ENCODE results near the gene CHST13.

CHST13 gene

DNA sequence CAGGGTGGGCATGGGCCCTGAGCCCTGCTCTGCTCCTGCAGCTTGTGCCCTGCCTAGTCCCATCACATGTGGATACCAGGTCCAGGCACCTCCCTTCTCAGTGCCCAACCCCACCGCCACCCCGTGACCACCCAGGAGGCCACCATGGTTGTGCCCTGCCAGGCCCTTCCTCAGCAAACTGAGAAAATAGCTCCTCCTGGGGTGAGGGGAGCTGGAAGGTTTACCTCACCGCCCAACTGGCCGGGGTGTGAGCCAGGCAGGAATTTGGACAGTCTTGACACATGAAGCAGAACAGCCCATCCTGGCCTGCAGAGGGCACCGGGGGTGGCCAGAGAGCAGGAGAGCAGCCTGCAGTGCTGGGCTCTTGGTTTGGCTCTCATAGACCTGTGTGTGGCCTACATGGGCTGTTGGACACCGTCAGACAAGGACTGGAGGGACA lies 46.2 kb downstream of the CHST13 start:
- CTCF ChIA-PET: no interaction called here
- POLR2A ChIA-PET: no interaction called here
- TF ChIP-seq ARNT (IDR thresholded peaks at IDR 0.05) (no peak), PKNOX1 (IDR thresholded peaks at IDR 0.05) (no peak), NFRKB (IDR thresholded peaks at IDR 0.05) (no peak)
- peak; percentile 10 for DNase-seq (ENCODE audit: extremely low spot score)

DNA sequence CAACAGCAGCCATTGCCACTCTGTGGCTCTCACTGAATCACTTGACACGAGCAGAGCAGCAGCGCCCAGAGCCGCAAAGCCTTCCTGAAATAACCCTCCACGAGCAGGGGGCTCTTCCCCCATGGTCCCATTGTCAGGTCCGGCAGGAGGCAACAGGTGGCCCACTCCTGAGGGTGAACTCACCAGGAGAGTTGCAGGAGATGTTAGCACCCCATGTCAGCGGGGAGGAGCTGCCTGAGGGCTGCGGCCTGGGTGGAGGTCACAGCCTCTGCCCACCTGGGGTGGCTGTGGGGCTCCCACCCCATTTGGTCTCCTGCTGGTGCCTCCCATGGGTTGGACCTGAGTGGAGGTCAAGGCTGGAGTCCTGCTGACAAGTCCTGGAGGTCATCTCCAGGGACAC lies 47.1 kb downstream of the CHST13 start:
- ChIA-PET CTCF (no interaction called here), POLR2A (no interaction called here)
- TF ChIP-seq FOXM1 (IDR thresholded peaks at IDR 0.05; ENCODE audit: borderline replicate concordance) (no peak), ARNT (IDR thresholded peaks at IDR 0.05) (no peak)
- no peak for DNase-seq (ENCODE audit: extremely low spot score)

DNA sequence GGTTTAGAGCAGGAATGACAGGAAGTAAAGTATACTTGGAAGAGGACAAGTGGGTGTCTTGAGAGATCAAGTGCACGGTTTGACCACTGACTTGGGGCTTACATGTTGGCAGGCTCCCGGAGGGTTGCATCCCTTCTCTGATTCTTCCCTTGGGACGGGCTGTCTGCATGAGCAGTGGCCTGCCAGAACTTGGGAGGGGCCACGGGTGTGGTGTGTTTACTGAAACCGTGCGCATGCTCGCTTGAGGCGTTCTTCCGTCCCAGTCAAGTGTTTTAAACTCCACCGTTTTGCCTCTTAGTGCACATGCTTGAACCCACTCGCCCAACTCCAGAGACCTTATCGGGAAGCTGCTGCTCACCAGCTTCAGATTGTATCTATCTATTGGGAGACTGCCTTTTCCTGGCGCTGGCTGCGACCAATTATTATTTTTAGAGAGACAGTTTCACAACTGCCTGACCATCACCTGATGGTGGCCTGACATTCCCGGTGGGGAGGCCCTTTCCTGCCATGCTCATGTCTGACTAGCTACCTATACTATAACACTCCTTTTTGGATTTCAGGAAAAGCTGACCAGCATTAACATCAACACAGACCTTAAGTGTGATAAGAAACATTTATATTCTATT lies 49.6 kb downstream of the CHST13 start:
- ChIA-PET CTCF (no interaction called here), POLR2A (no interaction called here)
- TF ChIP-seq NFRKB (IDR thresholded peaks at IDR 0.05) (no peak), LEF1 (IDR thresholded peaks at IDR 0.05; ENCODE audit: borderline replicate concordance) (no peak), FOXM1 (IDR thresholded peaks at IDR 0.05; ENCODE audit: borderline replicate concordance) (no peak), SP1 (IDR thresholded peaks at IDR 0.05) (no peak), FOXK2 (IDR thresholded peaks at IDR 0.05) (no peak), ELF4 (IDR thresholded peaks at IDR 0.05) (no peak), ARNT (IDR thresholded peaks at IDR 0.05) (no peak)
- DNase-seq (ENCODE audit: extremely low spot score): peak; percentile 3

DNA sequence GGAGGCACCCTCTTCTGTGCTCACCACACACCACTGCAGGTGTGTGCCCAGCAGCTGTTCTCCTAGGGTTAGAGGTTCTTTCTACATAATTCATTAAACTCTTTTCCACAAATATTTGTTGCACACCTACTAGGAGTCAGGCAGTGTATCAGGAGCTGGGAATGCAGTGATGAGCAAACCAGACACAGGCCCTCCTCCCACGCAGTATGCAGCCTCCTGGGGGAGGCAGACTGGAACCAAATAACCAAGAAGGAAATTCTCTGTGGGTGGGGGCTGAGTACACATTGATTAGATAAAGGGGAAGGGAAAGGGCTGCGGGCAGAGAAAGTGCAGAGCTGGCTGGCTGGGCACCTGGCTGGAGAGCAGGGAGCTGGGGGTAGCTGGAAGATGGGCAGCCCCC lies 53.3 kb downstream of the CHST13 start:
- CTCF ChIA-PET: no interaction called here
- POLR2A ChIA-PET: interaction anchor here (0.6 kb wide), 1 partner anchor 49 kb away, joined by 3 read pairs; no protein-coding TSS in a partner anchor
- TF ChIP-seq ZNF384 (IDR thresholded peaks at IDR 0.05) (no peak), HDGF (IDR thresholded peaks at IDR 0.05; ENCODE audit: borderline replicate concordance) (no peak), BHLHE40 (IDR thresholded peaks at IDR 0.05; ENCODE audit: borderline replicate concordance) (no peak), FOXA1 (IDR thresholded peaks at IDR 0.05) (no peak), ARNT (IDR thresholded peaks at IDR 0.05) (no peak), LEF1 (IDR thresholded peaks at IDR 0.05; ENCODE audit: borderline replicate concordance) (no peak), FOXK2 (IDR thresholded peaks at IDR 0.05) (no peak), SUZ12 (IDR thresholded peaks at IDR 0.05) (no peak), L3MBTL2 (conservative IDR thresholded peaks at IDR 0.05) (no peak), PKNOX1 (IDR thresholded peaks at IDR 0.05) (no peak), FOXM1 (IDR thresholded peaks at IDR 0.05; ENCODE audit: borderline replicate concordance) (no peak), CTBP1 (IDR thresholded peaks at IDR 0.05; ENCODE audit: borderline replicate concordance) (no peak), ELF4 (IDR thresholded peaks at IDR 0.05) (no peak), TARDBP (IDR thresholded peaks at IDR 0.05) (no peak), NFRKB (IDR thresholded peaks at IDR 0.05) (no peak)
- DNase-seq (ENCODE audit: extremely low spot score): no peak

DNA sequence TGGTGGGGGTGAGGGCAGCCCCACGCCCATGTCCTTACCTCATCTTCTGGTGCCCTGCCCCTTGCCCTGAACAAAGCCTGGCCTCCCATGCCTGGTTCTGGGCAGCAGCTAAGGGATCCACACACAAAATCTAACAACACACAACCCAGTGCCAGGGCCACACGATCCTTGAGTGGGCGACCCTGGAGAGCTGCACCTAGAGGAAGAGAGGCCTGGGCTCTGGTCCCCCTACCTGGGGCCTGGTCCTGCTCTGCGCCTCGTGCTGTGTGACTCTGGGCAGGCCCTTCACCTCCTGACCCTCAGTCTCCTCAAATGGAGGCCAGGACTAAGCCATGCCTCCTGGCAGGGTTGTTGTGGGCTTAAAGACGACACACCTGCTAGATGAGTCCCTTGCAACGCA lies 54.7 kb downstream of the CHST13 start:
- ChIA-PET POLR2A (no interaction called here), CTCF (no interaction called here)
- DNase-seq (ENCODE audit: extremely low spot score): no peak
- TF ChIP-seq FOXM1 (IDR thresholded peaks at IDR 0.05; ENCODE audit: borderline replicate concordance): no peak
- TF ChIP-seq CTBP1 (IDR thresholded peaks at IDR 0.05; ENCODE audit: borderline replicate concordance): no peak
- no peak for TF ChIP-seq ARNT (IDR thresholded peaks at IDR 0.05)
- no peak for TF ChIP-seq TARDBP (IDR thresholded peaks at IDR 0.05)
- no peak for TF ChIP-seq PKNOX1 (IDR thresholded peaks at IDR 0.05)
- TF ChIP-seq FOXK2 (IDR thresholded peaks at IDR 0.05): no peak
- no peak for TF ChIP-seq BHLHE40 (IDR thresholded peaks at IDR 0.05; ENCODE audit: borderline replicate concordance)
- TF ChIP-seq ELF4 (IDR thresholded peaks at IDR 0.05): no peak
- no peak for TF ChIP-seq SUZ12 (IDR thresholded peaks at IDR 0.05)
- no peak for TF ChIP-seq L3MBTL2 (conservative IDR thresholded peaks at IDR 0.05)
- no peak for TF ChIP-seq FOXA1 (IDR thresholded peaks at IDR 0.05)
- no peak for TF ChIP-seq LEF1 (IDR thresholded peaks at IDR 0.05; ENCODE audit: borderline replicate concordance)
- no peak for TF ChIP-seq NFRKB (IDR thresholded peaks at IDR 0.05)
- TF ChIP-seq SP1 (IDR thresholded peaks at IDR 0.05): no peak
- TF ChIP-seq HDGF (IDR thresholded peaks at IDR 0.05; ENCODE audit: borderline replicate concordance): no peak
- TF ChIP-seq ZNF384 (IDR thresholded peaks at IDR 0.05): no peak

DNA sequence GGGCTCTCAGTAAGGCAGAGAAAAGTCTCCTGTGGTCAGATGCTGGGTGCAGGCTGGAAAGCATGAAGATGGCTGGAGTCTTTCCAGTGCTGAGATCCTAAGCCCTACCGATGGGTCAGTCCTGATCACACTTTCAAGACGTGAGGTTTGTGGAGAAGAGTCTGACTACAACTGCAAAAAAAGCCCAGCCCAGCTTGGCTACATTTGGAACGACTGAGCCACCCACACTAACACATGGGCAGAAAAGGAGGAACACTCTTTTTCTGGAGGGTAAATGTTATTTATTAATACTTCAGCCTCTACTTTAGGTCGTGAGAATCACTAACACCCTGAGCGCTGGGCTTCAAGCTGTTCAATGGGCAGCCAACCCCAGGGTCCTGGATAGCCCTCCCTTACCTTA lies 56.8 kb downstream of the CHST13 start:
- TF ChIP-seq SP1 (IDR thresholded peaks at IDR 0.05): no peak
- no peak for TF ChIP-seq FOXK2 (IDR thresholded peaks at IDR 0.05)
- TF ChIP-seq HDGF (IDR thresholded peaks at IDR 0.05; ENCODE audit: borderline replicate concordance): no peak
- no peak for TF ChIP-seq FOXA1 (IDR thresholded peaks at IDR 0.05)
- TF ChIP-seq ARNT (IDR thresholded peaks at IDR 0.05): no peak
- no peak for TF ChIP-seq CTBP1 (IDR thresholded peaks at IDR 0.05; ENCODE audit: borderline replicate concordance)
- no peak for TF ChIP-seq PKNOX1 (IDR thresholded peaks at IDR 0.05)
- no peak for TF ChIP-seq SUZ12 (IDR thresholded peaks at IDR 0.05)
- no peak for TF ChIP-seq TARDBP (IDR thresholded peaks at IDR 0.05)
- no peak for TF ChIP-seq FOXM1 (IDR thresholded peaks at IDR 0.05; ENCODE audit: borderline replicate concordance)
- no peak for TF ChIP-seq ELF4 (IDR thresholded peaks at IDR 0.05)
- TF ChIP-seq BHLHE40 (IDR thresholded peaks at IDR 0.05; ENCODE audit: borderline replicate concordance): no peak
- no peak for TF ChIP-seq NFRKB (IDR thresholded peaks at IDR 0.05)
- TF ChIP-seq L3MBTL2 (conservative IDR thresholded peaks at IDR 0.05): no peak
- TF ChIP-seq ZNF384 (IDR thresholded peaks at IDR 0.05): no peak
- TF ChIP-seq LEF1 (IDR thresholded peaks at IDR 0.05; ENCODE audit: borderline replicate concordance): no peak
- no peak for DNase-seq (ENCODE audit: extremely low spot score)
- CTCF ChIA-PET: no interaction called here
- POLR2A ChIA-PET: no interaction called here

All from HEK293T (cell line).